Cerebellar cortex (tissue), 1 donor: ENCODE data around the gene LELP1.

Source experiments
- DNase-seq: peaks from one replicate; pipeline ENCODE4 v3.0.0-alpha.2; 2015; ENCODE audit warnings: low spot score

Gene LELP1

DNA sequence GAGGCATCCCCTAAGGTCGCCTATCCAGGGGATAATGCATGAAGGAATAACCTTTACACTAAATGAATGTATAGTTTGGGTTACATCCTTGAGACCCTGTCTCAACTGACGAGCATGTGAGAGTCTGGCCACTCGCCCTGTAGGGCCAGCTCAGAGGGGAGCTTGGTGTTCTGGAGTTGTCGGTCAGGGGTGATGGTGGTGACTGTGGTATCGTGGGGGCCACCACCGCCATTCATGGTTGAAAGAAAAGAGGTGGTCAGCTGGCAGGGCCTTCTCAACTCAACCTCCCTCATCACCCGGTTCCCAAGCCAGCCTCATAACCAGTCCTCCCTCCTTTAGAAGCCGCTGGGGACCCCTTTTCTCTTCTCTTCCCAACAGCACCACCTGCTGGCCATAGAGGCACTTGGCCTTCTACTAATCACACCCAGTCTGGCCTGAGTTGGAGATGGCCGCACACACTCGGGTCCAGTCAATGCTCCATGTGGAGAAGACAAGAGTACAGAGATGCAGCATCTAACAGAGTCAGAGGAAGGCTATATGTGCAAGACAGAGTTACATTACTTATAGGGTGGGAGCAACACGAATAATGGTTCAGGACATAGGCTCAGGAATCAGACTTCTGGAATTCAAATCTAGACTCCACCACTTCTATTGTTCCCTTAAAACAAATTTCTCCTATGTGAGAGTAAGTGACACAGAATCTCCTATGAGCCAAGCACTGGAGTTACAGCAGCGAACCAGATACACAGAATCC lies 26.0 kb downstream of the LELP1 start:
- peak; percentile 1 for DNase-seq

DNA sequence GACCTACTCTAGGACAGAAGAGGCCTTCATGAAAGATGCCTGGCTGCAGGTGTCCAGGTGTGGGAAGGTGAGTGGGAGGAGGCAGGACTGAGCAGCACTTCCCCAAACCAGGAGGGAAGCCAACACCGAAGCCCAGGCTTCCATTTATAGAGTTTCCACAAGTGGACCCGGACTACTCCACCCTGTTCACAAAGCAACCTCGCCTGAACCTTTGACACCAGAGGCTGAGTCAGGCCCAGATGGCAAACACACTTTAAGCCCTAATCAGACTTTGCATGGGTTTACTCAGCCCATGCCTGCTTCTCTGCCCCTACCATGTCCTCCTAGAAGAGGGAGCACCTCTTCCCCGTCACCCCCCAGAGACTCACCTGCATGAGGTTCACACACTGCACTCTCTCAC lies 28.1 kb downstream of the LELP1 start:
- DNase-seq, result no peak

DNA sequence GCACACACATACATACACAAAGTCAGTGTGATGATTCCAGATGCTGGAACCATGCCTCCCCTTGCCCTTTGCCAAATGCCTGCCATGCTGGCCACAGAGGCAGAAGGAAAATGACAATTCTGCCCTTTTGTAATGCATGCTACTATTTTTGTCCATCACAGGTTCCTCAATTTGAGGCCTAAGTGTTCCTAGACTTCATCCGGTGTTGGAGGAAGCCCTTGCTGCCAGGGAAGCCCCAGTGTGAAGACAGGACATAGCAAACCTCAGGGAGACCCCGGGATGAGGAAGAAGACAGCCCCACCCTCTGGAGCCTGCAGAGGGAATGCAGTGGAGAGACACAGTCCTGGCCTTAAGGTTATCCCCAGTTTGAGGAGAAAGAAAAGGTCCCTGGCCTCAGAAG lies 28.6 kb downstream of the LELP1 start:
- no peak for DNase-seq

DNA sequence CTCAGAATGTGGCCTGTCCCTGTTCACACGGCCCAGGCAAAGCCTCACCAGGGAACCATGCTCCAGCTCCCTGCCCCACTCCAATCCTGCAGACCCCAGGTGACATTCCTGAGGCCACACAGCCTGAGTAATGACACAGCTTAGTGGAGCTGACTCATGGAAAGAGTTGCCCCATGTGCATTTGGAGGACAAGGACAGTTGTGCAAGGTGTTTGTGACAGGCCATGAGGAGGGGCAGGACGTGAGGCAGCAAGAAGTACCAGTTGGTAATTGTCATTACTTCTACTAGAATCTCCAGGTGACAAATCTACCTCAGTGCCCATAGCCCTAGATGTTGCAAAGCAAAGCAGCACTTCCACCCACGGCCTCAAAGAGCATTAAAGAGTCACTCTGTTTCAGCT lies 29.3 kb downstream of the LELP1 start:
- no peak for DNase-seq

DNA sequence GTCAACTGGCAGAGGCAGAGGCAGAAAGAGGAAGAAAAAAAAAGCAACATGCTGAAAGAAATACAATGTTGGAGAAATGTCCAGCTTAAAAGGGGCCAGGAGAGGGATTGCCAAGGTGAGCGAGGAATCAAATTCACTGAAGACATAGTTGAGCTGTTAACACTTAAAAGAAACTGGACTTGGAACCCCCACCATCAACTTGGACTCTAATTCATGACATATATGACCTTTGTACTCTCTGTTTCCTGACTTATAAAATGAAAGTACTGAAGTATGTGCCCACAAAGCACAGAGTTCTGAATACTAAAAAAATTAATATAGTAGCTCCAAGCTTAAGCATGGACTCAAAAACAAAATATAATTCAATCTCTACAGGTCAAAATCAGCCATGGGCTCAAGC lies 30.2 kb downstream of the LELP1 start:
- DNase-seq, result no peak

DNA sequence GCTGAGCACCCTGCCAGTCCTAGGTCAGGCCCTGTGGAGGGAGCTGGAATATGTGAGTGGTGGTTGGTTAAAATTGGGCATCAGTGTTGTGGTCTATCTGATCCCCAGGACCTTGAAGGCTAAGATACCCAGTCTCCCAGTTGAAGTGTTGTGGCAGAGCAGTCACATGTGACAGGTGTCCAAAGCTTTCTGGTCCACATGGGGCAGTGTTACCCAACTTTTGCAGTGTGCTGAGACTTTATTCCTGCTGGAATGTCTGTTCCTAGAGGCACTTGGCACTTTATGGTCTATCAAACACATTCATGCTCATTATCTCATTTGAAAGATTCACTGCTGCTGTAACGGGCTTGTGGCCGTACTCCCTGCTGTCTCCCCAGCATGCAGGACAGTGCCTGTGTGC lies 35.3 kb downstream of the LELP1 start:
- no peak for DNase-seq

DNA sequence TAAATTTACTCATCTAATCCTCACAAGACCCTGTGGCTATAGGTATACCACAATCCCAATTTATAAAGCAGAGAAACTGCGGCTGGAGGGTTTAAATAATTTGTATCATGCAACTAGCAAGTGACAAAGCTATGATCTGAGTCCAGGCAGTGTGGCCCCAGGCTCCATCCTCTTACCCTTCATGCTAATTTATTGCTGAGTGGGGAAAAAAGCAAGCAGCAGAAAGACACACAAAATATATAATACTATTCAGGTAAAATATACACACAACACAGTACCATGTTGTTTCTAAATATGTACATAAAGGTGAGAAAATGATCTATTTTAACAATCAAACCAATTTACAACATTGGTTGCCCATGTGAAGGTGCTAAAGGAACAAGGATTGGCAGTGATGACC lies 38.9 kb downstream of the LELP1 start:
- no peak for DNase-seq

DNA sequence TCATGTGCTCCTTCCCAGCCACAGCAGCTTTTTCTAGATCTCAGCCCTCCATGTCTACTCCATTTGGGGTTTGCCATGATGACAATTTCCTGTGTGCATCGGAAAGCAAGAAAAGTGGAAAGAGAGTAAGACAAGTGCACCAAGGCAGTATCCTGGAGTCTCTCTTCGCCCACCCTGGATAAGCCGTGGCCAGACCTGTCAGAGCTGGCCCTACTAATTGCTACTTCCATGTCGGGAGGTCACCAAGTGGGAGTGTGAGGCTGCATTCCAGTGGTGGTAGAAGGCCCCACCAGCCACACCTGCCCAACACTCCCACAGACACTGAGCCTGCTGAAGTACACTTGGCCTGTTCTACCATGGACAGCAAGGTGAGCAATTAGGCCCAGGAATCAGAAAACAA lies 42.2 kb downstream of the LELP1 start:
- DNase-seq, result no peak

DNA sequence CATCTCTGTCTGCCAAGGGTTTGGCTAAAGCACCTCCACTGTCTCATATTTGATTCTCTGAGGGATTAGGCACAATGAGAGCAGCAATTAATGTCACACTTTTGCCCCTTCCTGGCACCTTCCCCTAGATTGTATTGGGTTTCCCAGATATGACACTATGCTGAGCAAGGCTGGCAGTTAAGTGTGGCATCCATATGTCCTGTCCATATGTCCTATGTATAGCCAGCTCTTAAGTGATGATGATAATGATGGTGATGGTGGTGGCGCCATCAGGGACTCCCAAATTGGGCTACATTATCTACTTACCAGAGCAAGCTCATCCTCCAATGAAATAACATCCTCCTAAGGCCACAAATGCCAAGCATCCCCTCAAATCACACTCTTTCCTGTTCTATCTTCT lies 42.8 kb downstream of the LELP1 start:
- no peak for DNase-seq

DNA sequence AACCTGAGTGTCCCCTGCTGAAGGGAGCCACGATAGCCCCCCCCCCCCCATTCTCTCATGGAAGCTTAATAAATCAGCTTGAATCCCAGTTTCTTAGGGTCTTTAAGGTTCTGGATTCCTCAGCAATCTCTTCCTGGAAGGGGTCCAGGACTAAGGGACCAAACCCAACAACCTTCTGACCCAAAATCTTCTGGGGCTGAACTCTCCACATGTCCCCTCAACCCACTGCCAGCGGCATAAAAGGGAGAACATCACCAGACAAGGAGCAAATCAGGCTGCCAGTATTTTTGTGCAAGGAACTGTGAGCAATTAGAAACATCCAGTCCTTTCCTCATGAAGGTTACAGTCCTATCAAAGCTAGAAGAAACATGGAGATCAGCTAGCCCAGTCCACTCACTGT lies 43.6 kb downstream of the LELP1 start:
- no peak for DNase-seq

DNA sequence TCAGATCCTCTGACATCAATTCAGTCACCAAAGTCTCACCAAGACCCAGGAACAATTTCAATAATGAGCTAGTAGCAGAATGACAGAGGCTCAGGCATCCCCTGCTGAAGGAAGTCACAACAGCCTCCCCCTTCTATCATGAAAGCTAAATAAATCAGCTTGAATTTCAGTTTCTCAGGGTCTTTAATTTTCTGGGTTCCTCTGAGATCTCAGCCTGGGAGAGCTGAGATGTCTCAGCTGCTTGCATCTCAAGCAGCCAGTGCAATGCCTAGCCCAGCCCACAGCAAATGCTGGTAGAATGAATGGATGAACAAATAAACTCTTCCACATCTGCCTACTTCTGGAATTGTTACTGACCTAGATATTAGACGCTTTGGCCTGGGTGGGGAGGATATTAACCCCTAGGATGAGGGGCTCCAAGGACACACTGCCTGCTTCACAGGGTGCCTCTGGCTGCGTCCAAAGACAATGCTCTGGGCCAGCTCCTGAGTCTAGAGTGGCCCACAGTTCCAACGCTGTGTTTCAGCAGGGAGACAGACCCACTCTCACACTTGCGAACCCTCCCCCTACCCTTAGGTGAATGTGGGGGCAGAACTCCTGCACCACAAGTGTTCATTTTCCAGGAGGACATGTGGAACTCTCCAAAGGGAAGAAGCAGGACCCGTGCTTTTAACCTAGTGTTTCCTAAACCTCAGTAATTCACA lies 45.1 kb downstream of the LELP1 start:
- no peak for DNase-seq

DNA sequence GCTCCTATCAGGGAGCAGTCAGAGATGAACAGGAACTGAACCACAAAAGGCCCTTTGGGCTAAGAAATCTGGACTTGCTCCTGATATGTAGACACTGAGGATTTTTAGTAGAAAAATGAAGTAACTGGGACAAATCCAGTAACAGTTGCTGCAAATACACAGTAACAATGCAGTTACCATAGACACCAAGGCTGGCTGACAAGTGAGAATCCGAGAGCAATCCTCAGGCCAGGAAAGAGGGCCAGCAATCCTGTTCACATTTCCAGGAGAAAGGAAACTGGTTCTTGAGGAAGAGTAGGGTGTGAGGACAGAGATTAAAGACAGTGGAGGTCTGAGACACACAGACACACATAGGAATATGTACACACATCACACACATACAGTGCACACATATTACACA lies 46.9 kb downstream of the LELP1 start:
- DNase-seq, result no peak

DNA sequence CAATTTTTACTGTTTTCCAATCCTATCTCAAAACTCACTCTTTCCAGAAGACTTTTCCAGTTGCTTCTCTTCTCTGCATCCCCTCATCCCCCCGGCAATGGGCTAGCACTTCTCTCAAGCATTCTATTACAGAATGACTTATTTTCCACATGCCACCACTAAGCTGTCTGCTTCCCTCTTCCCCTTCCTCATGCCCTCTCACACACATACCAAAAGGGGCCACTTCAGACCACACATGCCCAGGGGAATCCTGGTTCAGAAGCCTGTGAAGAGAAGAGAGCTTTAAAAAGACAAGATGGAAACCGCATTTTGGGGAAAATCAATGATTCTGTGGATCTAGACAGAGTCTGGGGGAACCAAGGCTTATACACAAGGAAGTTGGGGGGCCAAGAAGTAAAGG lies 47.9 kb downstream of the LELP1 start:
- no peak for DNase-seq

DNA sequence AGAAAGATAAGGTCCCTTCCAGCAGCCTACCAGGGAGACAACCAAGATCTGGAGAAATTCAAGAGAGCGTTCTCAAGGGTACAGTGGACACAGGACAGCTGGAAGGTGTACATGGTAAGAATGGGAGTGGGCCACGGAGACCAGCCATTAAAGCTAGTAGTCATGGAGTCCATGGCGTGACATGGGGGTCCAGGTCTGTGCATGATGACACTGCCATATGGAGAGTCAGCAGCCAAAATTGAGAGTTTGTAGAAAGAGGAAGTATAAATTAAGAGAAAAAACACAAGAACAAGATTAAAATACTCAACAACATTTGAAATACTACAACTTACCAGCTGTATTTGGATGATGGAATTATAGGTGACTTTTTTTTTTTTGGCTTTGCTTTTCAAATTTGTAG lies 48.3 kb downstream of the LELP1 start:
- DNase-seq, result no peak

DNA sequence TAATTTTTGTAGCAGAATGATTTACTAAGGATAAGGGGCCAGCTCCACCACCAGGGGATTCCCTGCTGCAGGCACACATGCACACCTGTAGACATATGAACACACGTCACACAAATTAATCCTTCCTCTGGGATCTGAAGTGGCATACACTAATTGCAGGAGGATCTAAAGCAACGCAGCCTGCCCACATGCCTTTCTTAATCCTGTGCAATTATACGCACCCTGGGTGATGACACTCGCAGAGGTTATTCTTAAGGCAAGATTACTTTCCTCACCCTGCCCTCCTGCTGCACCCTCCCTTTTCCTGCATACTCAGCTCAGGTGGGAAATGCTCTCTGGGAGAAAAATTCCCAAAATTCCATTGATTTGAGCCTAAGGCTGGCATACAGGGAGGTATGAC lies 48.8 kb downstream of the LELP1 start:
- no peak for DNase-seq

DNA sequence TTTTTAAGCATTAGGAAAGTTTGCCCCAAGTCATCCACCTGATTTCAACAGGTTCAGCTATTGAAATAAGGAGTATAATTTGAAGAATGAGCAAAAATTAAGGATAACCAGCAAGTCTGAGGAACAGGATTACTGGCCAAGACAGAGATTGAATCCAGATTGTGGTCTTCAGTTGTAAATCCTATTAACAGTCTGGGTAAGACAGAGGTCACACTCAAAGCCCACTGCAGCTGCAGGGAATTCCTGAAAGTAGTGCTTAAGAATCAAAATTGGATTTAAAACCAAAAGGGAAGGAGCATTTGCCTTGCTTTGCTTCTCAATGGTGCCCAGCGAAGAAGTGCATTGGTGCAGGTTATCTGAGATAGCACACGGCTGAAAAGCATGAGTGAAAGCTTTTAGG lies 49.8 kb downstream of the LELP1 start:
- no peak for DNase-seq

DNA sequence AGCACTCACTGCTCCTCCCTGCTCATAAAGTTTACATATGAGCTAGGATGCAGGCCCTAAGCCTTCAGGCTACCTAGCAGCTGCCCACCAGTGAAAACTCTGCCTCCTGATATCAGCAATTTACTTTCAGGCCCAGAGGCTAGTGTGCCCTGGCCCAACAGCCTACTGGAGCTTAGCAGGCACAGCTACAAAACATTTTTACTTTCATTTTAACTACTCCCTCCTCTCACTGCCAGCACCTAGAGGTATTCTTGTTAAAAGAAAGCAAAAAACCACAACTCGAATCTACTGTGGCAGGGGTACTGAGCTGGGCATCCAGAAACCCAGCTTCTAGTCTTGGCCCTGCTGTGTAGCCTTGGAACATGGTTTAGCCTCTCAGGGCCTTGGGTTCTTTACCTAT lies 50.5 kb downstream of the LELP1 start:
- no peak for DNase-seq
